Measurements from ENCODE around the gene NTM.
A peak's percentile ranks its signal among the peaks of the same experiment; 100 is the strongest.

GRCh38 chr11:132099692-132100091, 729.3 kb downstream of the NTM start:
- TF ChIP-seq, protein P1, sequence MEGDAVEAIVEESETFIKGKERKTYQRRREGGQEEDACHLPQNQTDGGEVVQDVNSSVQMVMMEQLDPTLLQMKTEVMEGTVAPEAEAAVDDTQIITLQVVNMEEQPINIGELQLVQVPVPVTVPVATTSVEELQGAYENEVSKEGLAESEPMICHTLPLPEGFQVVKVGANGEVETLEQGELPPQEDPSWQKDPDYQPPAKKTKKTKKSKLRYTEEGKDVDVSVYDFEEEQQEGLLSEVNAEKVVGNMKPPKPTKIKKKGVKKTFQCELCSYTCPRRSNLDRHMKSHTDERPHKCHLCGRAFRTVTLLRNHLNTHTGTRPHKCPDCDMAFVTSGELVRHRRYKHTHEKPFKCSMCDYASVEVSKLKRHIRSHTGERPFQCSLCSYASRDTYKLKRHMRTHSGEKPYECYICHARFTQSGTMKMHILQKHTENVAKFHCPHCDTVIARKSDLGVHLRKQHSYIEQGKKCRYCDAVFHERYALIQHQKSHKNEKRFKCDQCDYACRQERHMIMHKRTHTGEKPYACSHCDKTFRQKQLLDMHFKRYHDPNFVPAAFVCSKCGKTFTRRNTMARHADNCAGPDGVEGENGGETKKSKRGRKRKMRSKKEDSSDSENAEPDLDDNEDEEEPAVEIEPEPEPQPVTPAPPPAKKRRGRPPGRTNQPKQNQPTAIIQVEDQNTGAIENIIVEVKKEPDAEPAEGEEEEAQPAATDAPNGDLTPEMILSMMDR (IDR thresholded peaks at IDR 0.05), result peak; percentile 72
- no peak for TF ChIP-seq ZFX (IDR thresholded peaks at IDR 0.05; ENCODE audit: borderline replicate concordance)
